Measurements from ENCODE around the gene SACS. TPM values are rescaled to one million over a fixed set of nuclear protein-coding genes. Genes with fewer than 3 reads are reported as not detected.

The SACS gene
- total and polyA plus RNA-seq, 2 donors (not counting 1 experiment from before 2014, with no cell fraction given): 6.8 to 21.4 TPM

DNA sequence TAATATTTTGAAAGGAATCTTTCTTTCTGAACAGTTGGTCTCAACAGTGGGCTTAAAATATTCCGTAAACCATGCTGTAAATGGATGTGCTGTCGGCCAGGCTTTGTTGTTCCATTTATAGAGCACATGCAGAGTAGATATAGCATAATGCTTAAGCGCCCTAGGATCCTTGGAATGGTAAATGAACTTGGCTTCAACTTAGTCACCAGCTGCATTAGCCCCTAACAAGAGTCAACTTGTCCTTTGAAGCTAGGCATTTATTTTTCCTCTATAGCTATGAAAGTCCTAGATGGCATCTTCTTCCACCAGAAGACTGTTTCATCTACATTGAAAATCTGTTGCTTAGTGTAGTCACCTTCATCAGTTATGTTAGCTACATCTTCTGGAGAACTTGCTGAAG, 47.6 kb downstream of the SACS start:
- WGBS (ENCODE audit: insufficient coverage): 100% methylated on average over 2 of the region's 3 CpGs
- H3K27me3 ChIP-seq (replicated peaks in 1 of 4; ENCODE audit: control extremely low read depth in 1 of 4, control insufficient read depth in 3 of 4, insufficient read depth in 4 of 4, low read length in 3 of 4): peaks cover 0 to 4% (median 0%) of the 10 kb centered on the region in 4 experiments
- ChIA-PET POLR2A (interaction anchor here (1.1 kb wide), 1 partner anchor 10 kb away, joined by 3 read pairs; no protein-coding TSS in a partner anchor), CTCF (no interaction called here)
- H3K9ac ChIP-seq (ENCODE audit: low read length): no peak overlapping the region
- H3K27ac ChIP-seq (ENCODE audit: low read length in 2 of 2): no peak overlapping the region
- DNase-seq: no peak
- no peak overlapping the region for H2AFZ ChIP-seq (ENCODE audit: insufficient read depth, low read depth, low read length, poor library complexity, severe bottlenecking)
- Mint-ChIP-seq H3K4me3 (no peak overlapping the region), H3K27me3 (peaks cover 4% of the 10 kb centered on the region), H3K4me1 (peaks cover 19% of the 10 kb centered on the region), H3K27ac (no peak overlapping the region), H3K9me3 (ENCODE audit: insufficient read depth) (no peaks in the 10 kb centered on the region)
- no peak for ATAC-seq (ENCODE audit: low read depth)
- no peak overlapping the region for H3K4me3 ChIP-seq (ENCODE audit: control extremely low read depth in 1 of 5, extremely low read depth in 1 of 5, insufficient read depth in 1 of 5, low read depth in 2 of 5, low read length in 4 of 5)
- H3K4me1 ChIP-seq (ENCODE audit: control insufficient read depth in 2 of 2, insufficient read depth in 2 of 2, low read length in 2 of 2): peaks cover 18 to 19% of the 10 kb centered on the region in 2 donors
- H3K9me3 ChIP-seq (ENCODE audit: control extremely low read depth in 1 of 3, control insufficient read depth in 2 of 3, insufficient read depth in 1 of 3, low read length in 2 of 3): no peaks in the 10 kb centered on the region
- intact Hi-C loops (cut with micrococcal nuclease): no loop called here
- H3K4me2 ChIP-seq (replicated peaks; ENCODE audit: low read depth, low read length, poor library complexity, severe bottlenecking): no peak overlapping the region
- no peaks in the 10 kb centered on the region for H3K36me3 ChIP-seq (replicated peaks in 1 of 2; ENCODE audit: control extremely low read depth in 1 of 2, control insufficient read depth in 1 of 2, extremely low read depth in 1 of 2, insufficient read depth in 2 of 2, low read length in 1 of 2)
- H4K20me1 ChIP-seq (ENCODE audit: control insufficient read depth, insufficient read depth, low read length, poor library complexity, severe bottlenecking): no peaks in the 10 kb centered on the region
- no peaks in the 10 kb centered on the region for H3K79me2 ChIP-seq (ENCODE audit: control insufficient read depth, insufficient read depth, low read length)
- TF ChIP-seq, protein P1, sequence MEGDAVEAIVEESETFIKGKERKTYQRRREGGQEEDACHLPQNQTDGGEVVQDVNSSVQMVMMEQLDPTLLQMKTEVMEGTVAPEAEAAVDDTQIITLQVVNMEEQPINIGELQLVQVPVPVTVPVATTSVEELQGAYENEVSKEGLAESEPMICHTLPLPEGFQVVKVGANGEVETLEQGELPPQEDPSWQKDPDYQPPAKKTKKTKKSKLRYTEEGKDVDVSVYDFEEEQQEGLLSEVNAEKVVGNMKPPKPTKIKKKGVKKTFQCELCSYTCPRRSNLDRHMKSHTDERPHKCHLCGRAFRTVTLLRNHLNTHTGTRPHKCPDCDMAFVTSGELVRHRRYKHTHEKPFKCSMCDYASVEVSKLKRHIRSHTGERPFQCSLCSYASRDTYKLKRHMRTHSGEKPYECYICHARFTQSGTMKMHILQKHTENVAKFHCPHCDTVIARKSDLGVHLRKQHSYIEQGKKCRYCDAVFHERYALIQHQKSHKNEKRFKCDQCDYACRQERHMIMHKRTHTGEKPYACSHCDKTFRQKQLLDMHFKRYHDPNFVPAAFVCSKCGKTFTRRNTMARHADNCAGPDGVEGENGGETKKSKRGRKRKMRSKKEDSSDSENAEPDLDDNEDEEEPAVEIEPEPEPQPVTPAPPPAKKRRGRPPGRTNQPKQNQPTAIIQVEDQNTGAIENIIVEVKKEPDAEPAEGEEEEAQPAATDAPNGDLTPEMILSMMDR (IDR thresholded peaks at IDR 0.05): no peak
- no peak for TF ChIP-seq EZH2 (IDR thresholded peaks at IDR 0.05; ENCODE audit: borderline replicate concordance, insufficient read depth, low read depth, low read length, poor library complexity, severe bottlenecking)

GRCh38 chr13:23384111-23384510, 49.4 kb downstream of the SACS start:
- peak overlapping the region; percentile 44 for H3K4me2 ChIP-seq (replicated peaks; ENCODE audit: low read depth, low read length, poor library complexity, severe bottlenecking)
- no peaks in the 10 kb centered on the region for H4K20me1 ChIP-seq (ENCODE audit: control insufficient read depth, insufficient read depth, low read length, poor library complexity, severe bottlenecking)
- Mint-ChIP-seq H3K27ac (peak overlapping the region; percentile 76), H3K4me1 (peaks cover 31% of the 10 kb centered on the region), H3K27me3 (peaks cover 4% of the 10 kb centered on the region), H3K4me3 (peak overlapping the region; percentile 40), H3K9me3 (ENCODE audit: insufficient read depth) (no peaks in the 10 kb centered on the region)
- intact Hi-C loops (cut with micrococcal nuclease): loop anchor here (1.0 kb wide), 5 partner anchors 9 to 776 kb away; partner anchors contain the start of gene SPATA13
- H3K36me3 ChIP-seq (replicated peaks in 1 of 2; ENCODE audit: control extremely low read depth in 1 of 2, control insufficient read depth in 1 of 2, extremely low read depth in 1 of 2, insufficient read depth in 2 of 2, low read length in 1 of 2): no peaks in the 10 kb centered on the region
- ChIA-PET CTCF (no interaction called here), POLR2A (no interaction called here)
- peaks cover 0 to 4% (median 0%) of the 10 kb centered on the region in 4 experiments for H3K27me3 ChIP-seq (replicated peaks in 1 of 4; ENCODE audit: control extremely low read depth in 1 of 4, control insufficient read depth in 3 of 4, insufficient read depth in 4 of 4, low read length in 3 of 4)
- WGBS (ENCODE audit: insufficient coverage): 11% methylated on average over 3 of the region's 4 CpGs
- peak overlapping the region; percentile 37 to 68 for H3K27ac ChIP-seq (ENCODE audit: low read length in 2 of 2)
- DNase-seq: peak; percentile 92
- H3K4me3 ChIP-seq (ENCODE audit: control extremely low read depth in 1 of 5, extremely low read depth in 1 of 5, insufficient read depth in 1 of 5, low read depth in 2 of 5, low read length in 4 of 5): no peak overlapping the region
- no peaks in the 10 kb centered on the region for H3K79me2 ChIP-seq (ENCODE audit: control insufficient read depth, insufficient read depth, low read length)
- H2AFZ ChIP-seq (ENCODE audit: insufficient read depth, low read depth, low read length, poor library complexity, severe bottlenecking): peak overlapping the region; percentile 9
- H3K4me1 ChIP-seq (ENCODE audit: control insufficient read depth in 2 of 2, insufficient read depth in 2 of 2, low read length in 2 of 2): peaks cover 30% of the 10 kb centered on the region in 2 donors
- TF ChIP-seq EZH2 (IDR thresholded peaks at IDR 0.05; ENCODE audit: borderline replicate concordance, insufficient read depth, low read depth, low read length, poor library complexity, severe bottlenecking): no peak
- TF ChIP-seq, protein P1 (IDR thresholded peaks at IDR 0.05): no peak
- H3K9me3 ChIP-seq (ENCODE audit: control extremely low read depth in 1 of 3, control insufficient read depth in 2 of 3, insufficient read depth in 1 of 3, low read length in 2 of 3): peaks cover 0 to 2% (median 0%) of the 10 kb centered on the region in 3 donors
- no peak overlapping the region for H3K9ac ChIP-seq (ENCODE audit: low read length)
- ATAC-seq (ENCODE audit: low read depth): peak; percentile 98
